UCSD-AML1 (cell line): ENCODE data around the gene DGKK.
"Not testable (repeated sequence)": the region's sequence is repeated elsewhere in the genome, so short reads cannot be mapped to it uniquely, and the experiment has no call there.

Source experiments
- DNase-seq: peaks from one replicate; lab custom pipeline; 2025; ENCODE audit not compliant: unreplicated experiment; lab: John Stamatoyannopoulos, UW

The DGKK gene

GRCh38 chrX:50432829-50433289, 37.8 kb downstream of the DGKK start:
- DNase-seq, result no peak

GRCh38 chrX:50431623-50432022, 39.0 kb downstream of the DGKK start:
- no peak for DNase-seq

- no peak for DNase-seq
Measured at GRCh38 chrX:50430917-50431575, 39.6 kb downstream of the DGKK start.

GRCh38 chrX:50428174-50428573, 42.5 kb downstream of the DGKK start:
- DNase-seq, result no peak

- no peak for DNase-seq
Measured at GRCh38 chrX:50407976-50408375, 62.6 kb downstream of the DGKK start.

GRCh38 chrX:50403903-50404302, 66.7 kb downstream of the DGKK start:
- DNase-seq, result no peak

- DNase-seq, result no peak
Measured at GRCh38 chrX:50402886-50403285, 67.7 kb downstream of the DGKK start.

- DNase-seq, result no peak
Measured at GRCh38 chrX:50393902-50394301, 76.7 kb downstream of the DGKK start.

GRCh38 chrX:50386520-50386919, 84.1 kb downstream of the DGKK start:
- no peak for DNase-seq

GRCh38 chrX:50381729-50382415, 88.8 kb downstream of the DGKK start:
- DNase-seq, result no peak

GRCh38 chrX:50375481-50376267, 95.0 kb downstream of the DGKK start:
- no peak for DNase-seq

GRCh38 chrX:50372966-50373365, 97.7 kb downstream of the DGKK start:
- DNase-seq, result no peak

- DNase-seq, result no peak
Measured at GRCh38 chrX:50343917-50344316, 126.7 kb downstream of the DGKK start.

GRCh38 chrX:50333308-50333707, 137.3 kb downstream of the DGKK start:
- DNase-seq, result no peak

- not testable (repeated sequence) for DNase-seq
Measured at GRCh38 chrX:50332668-50333067, 138.0 kb downstream of the DGKK start.

GRCh38 chrX:50327235-50327634, 143.4 kb downstream of the DGKK start:
- DNase-seq, result no peak
